GM18526 (cell line): ENCODE measurements around the gene SHC1.

Experiments used
- POLR2A ChIP-seq: IDR thresholded peaks from 3 replicates; pipeline ENCODE4 v1.6.1; 2011; ENCODE audit not compliant: insufficient read length; ENCODE audit errors: extremely low read depth

The SHC1 gene

GRCh38 chr1:154990276-154990675 is 19.7 kb upstream of the SHC1 start:
- no peak for TF ChIP-seq POLR2A

- no peak for TF ChIP-seq POLR2A
Observed at GRCh38 chr1:154989195-154989860, 18.8 kb upstream of the SHC1 start.

GRCh38 chr1:154988058-154988954 is 17.8 kb upstream of the SHC1 start:
- no peak for TF ChIP-seq POLR2A

GRCh38 chr1:154987326-154987725 is 16.8 kb upstream of the SHC1 start:
- TF ChIP-seq POLR2A = no peak

- no peak for TF ChIP-seq POLR2A
Observed at GRCh38 chr1:154983776-154984466, 13.4 kb upstream of the SHC1 start.

- peak; percentile 57 for TF ChIP-seq POLR2A
Observed at GRCh38 chr1:154982897-154983648, 12.5 kb upstream of the SHC1 start, which contains the start of gene FLAD1. Gene FLAD1, plus strand, starts transcription at chr1:154983344. Its CDS starts 351 bp downstream, at chr1:154983695.

- no peak for TF ChIP-seq POLR2A
Observed at GRCh38 chr1:154982341-154982740, 11.8 kb upstream of the SHC1 start.

- TF ChIP-seq POLR2A = no peak
Observed at GRCh38 chr1:154978360-154978759, 7.8 kb upstream of the SHC1 start.

- TF ChIP-seq POLR2A = peak; percentile 36
Observed at GRCh38 chr1:154975409-154976059, 5.0 kb upstream of the SHC1 start.

GRCh38 chr1:154974808-154975408 is 4.4 kb upstream of the SHC1 start:
- TF ChIP-seq POLR2A = no peak

GRCh38 chr1:154974102-154974807 is 3.7 kb upstream of the SHC1 start, which contains the start of gene CKS1B:
Gene CKS1B, plus strand, starts transcription at chr1:154974681. Its CDS starts 65 bp downstream, at chr1:154974746.
- TF ChIP-seq POLR2A = peak; percentile 75

- TF ChIP-seq POLR2A = peak; percentile 51
Observed at GRCh38 chr1:154973344-154974101, 3.0 kb upstream of the SHC1 start.
